Measurements from ENCODE around the gene CCDC57. TPM values are rescaled to one million over a fixed set of nuclear protein-coding genes. Genes with fewer than 3 reads are reported as not detected.

The CCDC57 gene
- total and polyA plus RNA-seq, 2 experiments from 2014 or later, result 10.6 to 15.3 TPM

GRCh38 chr17:82124101-82124500 lies 88.5 kb downstream of the CCDC57 start:
- Histone ChIP-seq H3K9ac (no peak overlapping the region), H3K9me2 (ENCODE audit: insufficient read depth) (no peaks in the 10 kb centered on the region), H3K4me2 (ENCODE audit: unreplicated experiment) (no peak overlapping the region), H3K9me3 (ENCODE audit: low read depth) (no peaks in the 10 kb centered on the region), H3F3A (ENCODE audit: insufficient read depth) (peaks cover 5% of the 10 kb centered on the region; the same call in 1 of the 2 replicates), H3K4me3 (no peak overlapping the region), H3K79me2 (ENCODE audit: insufficient read depth) (no peaks in the 10 kb centered on the region), H3K27me3 (replicated peaks; ENCODE audit: insufficient read depth) (no peaks in the 10 kb centered on the region), H4K20me1 (ENCODE audit: insufficient read depth) (no peaks in the 10 kb centered on the region), H3K36me3 (ENCODE audit: low read depth) (no peaks in the 10 kb centered on the region), H3K27ac (no peak overlapping the region), H3K4me1 (ENCODE audit: insufficient read depth) (peaks cover 6% of the 10 kb centered on the region), H2AFZ (no peak overlapping the region)
- 85 to 88% methylated on average over 4 of the region's 4 CpGs for WGBS, 2 experiments (ENCODE audit: low coverage in 1 of 2, low lambda C conversion rate in 2 of 2, missing lambda C conversion rate in 2 of 2)
- in situ Hi-C loops (cut with MboI), result no loop called here
- DNase-seq, result no peak
- TF ChIP-seq EZH2phosphoT487 (IDR thresholded peaks at IDR 0.05; ENCODE audit: insufficient read depth, low read depth), result no peak
- TF ChIP-seq EZH2 (IDR thresholded peaks at IDR 0.05; ENCODE audit: insufficient read depth, poor library complexity, severe bottlenecking), result no peak

DNA sequence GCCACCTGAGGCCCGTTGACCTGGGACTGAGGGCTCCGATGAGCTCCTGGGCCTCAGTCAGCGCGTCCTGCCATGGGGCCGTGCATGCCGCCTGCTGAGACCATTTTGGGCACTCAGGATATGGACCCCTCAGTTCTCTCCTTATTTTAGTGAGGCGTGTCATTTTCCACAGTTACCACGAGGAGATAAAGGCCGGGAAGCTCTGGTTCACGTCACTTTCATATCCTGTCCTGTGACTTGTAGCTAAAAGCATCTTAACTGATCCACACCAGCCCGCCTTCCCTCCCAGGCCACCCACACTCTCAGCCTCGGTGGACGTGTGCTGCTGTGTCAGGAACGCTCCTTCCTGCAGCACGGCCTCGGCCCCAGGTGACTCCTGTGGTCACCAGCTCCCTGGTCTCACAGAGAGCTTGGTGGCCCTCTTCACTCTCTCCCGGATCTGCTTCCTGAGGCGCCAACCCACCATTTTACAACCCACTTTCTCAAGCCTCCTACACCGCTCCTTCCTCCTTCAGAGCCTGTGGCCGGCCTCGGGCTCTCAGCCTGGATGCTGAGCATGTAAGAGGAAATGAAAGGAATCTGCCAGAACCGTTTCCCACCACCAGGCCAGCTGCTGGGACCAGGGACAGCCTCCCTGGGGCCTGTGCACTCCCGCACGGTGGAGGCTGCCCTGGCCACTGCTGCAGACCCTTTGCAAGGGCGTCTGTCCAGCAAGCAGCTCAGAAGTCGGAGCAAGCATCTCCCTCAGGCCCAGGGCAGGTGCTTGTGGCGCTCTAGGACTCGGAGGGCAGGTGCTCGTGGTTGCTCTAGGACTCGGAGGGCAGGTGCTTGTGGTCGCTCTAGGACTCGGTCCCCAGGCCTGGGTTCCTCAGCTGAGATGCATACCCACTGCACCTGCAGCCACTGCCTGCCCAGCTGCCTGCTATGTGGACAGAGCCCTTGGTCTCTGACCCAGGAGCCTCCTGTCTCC lies 90.7 kb downstream of the CCDC57 start:
- in situ Hi-C loops (cut with MboI), result no loop called here
- Histone ChIP-seq H3K9me2 (ENCODE audit: insufficient read depth) (no peaks in the 10 kb centered on the region), H3K27ac (no peak overlapping the region), H3K4me3 (no peak overlapping the region), H4K20me1 (ENCODE audit: insufficient read depth) (no peaks in the 10 kb centered on the region), H3K27me3 (replicated peaks; ENCODE audit: insufficient read depth) (no peaks in the 10 kb centered on the region), H2AFZ (no peak overlapping the region), H3K36me3 (ENCODE audit: low read depth) (no peaks in the 10 kb centered on the region), H3K9me3 (ENCODE audit: low read depth) (no peaks in the 10 kb centered on the region), H3K79me2 (ENCODE audit: insufficient read depth) (no peaks in the 10 kb centered on the region), H3K4me1 (ENCODE audit: insufficient read depth) (peaks cover 6% of the 10 kb centered on the region), H3F3A (ENCODE audit: insufficient read depth) (peaks cover 5% of the 10 kb centered on the region; the same call in 1 of the 2 replicates), H3K9ac (no peak overlapping the region), H3K4me2 (ENCODE audit: unreplicated experiment) (no peak overlapping the region)
- TF ChIP-seq EZH2 (IDR thresholded peaks at IDR 0.05; ENCODE audit: insufficient read depth, poor library complexity, severe bottlenecking), result no peak
- no peak for TF ChIP-seq EZH2phosphoT487 (IDR thresholded peaks at IDR 0.05; ENCODE audit: insufficient read depth, low read depth)
- no peak for DNase-seq
- 94 to 95% methylated on average over 32 of the region's 32 CpGs for WGBS, 2 experiments (ENCODE audit: low coverage in 1 of 2, low lambda C conversion rate in 2 of 2, missing lambda C conversion rate in 2 of 2)

DNA sequence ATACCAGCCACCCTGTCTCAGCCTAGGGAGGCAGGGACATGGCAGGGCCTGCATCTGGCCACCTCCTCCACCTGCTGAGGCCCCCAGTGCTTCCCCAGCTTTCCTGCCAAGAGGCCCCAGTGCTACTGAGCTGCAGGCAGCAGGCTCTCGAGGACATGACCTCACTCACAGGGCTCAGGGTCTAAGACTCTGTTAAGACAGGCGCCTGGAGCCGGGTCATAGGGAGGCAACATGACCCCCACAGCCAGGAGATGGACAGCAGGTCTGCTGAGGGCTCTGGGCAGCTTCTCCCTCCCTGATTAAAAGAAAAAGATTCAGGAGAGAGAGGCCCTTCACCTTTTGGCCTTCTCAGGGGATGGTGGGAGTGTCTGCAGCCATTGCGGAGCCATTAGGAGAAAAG lies 91.4 kb downstream of the CCDC57 start:
- H3K9me3 ChIP-seq (ENCODE audit: low read depth), result no peaks in the 10 kb centered on the region
- no peaks in the 10 kb centered on the region for H3K36me3 ChIP-seq (ENCODE audit: low read depth)
- in situ Hi-C loops (cut with MboI), result no loop called here
- no peak overlapping the region for H3K9ac ChIP-seq
- no peak for DNase-seq
- no peak overlapping the region for H3K27ac ChIP-seq
- no peaks in the 10 kb centered on the region for H3K79me2 ChIP-seq (ENCODE audit: insufficient read depth)
- no peaks in the 10 kb centered on the region for H4K20me1 ChIP-seq (ENCODE audit: insufficient read depth)
- H2AFZ ChIP-seq, result no peak overlapping the region
- H3K27me3 ChIP-seq (replicated peaks; ENCODE audit: insufficient read depth), result no peaks in the 10 kb centered on the region
- H3K4me1 ChIP-seq (ENCODE audit: insufficient read depth), result peaks cover 6% of the 10 kb centered on the region
- no peak for TF ChIP-seq EZH2 (IDR thresholded peaks at IDR 0.05; ENCODE audit: insufficient read depth, poor library complexity, severe bottlenecking)
- no peak for TF ChIP-seq EZH2phosphoT487 (IDR thresholded peaks at IDR 0.05; ENCODE audit: insufficient read depth, low read depth)
- no peaks in the 10 kb centered on the region for H3K9me2 ChIP-seq (ENCODE audit: insufficient read depth)
- no peak overlapping the region for H3K4me2 ChIP-seq (ENCODE audit: unreplicated experiment)
- no peak overlapping the region for H3K4me3 ChIP-seq
- 96 to 97% methylated on average over 4 of the region's 4 CpGs for WGBS, 2 experiments (ENCODE audit: low coverage in 1 of 2, low lambda C conversion rate in 2 of 2, missing lambda C conversion rate in 2 of 2)
- peaks cover 5% of the 10 kb centered on the region; the same call in 1 of the 2 replicates for H3F3A ChIP-seq (ENCODE audit: insufficient read depth)

DNA sequence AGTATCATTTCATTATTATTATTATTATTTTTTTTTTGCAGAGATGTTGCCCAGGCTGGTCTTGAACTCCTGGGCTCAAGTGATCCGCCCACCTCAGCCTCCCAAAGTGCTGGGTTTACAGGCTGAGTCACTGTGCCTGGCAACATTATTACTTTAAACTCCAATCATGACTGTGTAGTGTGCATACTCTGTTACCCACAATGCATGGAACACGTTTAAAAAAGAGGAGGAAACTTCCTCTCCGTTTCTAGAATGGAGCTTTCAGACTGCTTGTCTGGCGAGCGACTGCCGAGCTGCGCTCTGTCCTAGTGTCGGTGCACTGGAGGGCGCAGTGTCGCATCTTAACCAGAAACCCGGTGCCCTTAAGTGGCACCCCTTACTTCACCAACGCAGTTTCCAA lies 92.5 kb downstream of the CCDC57 start:
- no peaks in the 10 kb centered on the region for H4K20me1 ChIP-seq (ENCODE audit: insufficient read depth)
- H3K4me2 ChIP-seq (ENCODE audit: unreplicated experiment), result no peak overlapping the region
- no peaks in the 10 kb centered on the region for H3K79me2 ChIP-seq (ENCODE audit: insufficient read depth)
- H3K36me3 ChIP-seq (ENCODE audit: low read depth), result no peaks in the 10 kb centered on the region
- peak; percentile 76 for DNase-seq
- H3F3A ChIP-seq (ENCODE audit: insufficient read depth), result peaks cover 5% of the 10 kb centered on the region; the same call in 1 of the 2 replicates
- in situ Hi-C loops (cut with MboI), result no loop called here
- H3K9me2 ChIP-seq (ENCODE audit: insufficient read depth), result no peaks in the 10 kb centered on the region
- H3K9me3 ChIP-seq (ENCODE audit: low read depth), result no peaks in the 10 kb centered on the region
- H3K4me1 ChIP-seq (ENCODE audit: insufficient read depth), result peaks cover 6% of the 10 kb centered on the region
- no peaks in the 10 kb centered on the region for H3K27me3 ChIP-seq (replicated peaks; ENCODE audit: insufficient read depth)
- 59 to 63% methylated on average over 12 of the region's 12 CpGs for WGBS, 2 experiments (ENCODE audit: low coverage in 1 of 2, low lambda C conversion rate in 2 of 2, missing lambda C conversion rate in 2 of 2)
- H3K9ac ChIP-seq, result 0 out of 2 replicates have a peak overlapping the region, but pooled peaks have one; percentile 43
- H2AFZ ChIP-seq, result peak overlapping the region; percentile 73
- TF ChIP-seq EZH2phosphoT487 (IDR thresholded peaks at IDR 0.05; ENCODE audit: insufficient read depth, low read depth), result no peak
- no peak for TF ChIP-seq EZH2 (IDR thresholded peaks at IDR 0.05; ENCODE audit: insufficient read depth, poor library complexity, severe bottlenecking)
- H3K4me3 ChIP-seq, result no peak overlapping the region
- peak overlapping the region; percentile 35; the same call in 1 of the 2 replicates for H3K27ac ChIP-seq
